Left cardiac atrium (tissue), 2 donors: ENCODE data around the gene HSD17B10. TPM values are rescaled to one million over a fixed set of nuclear protein-coding genes. Genes with fewer than 3 reads are reported as not detected.

Source experiments
- microRNA-seq, 2 donors: library from miRNA; unstranded; fragments of <30 nt; microRNA quantifications; one replicate each; pipeline ENCODE4 v1.2.0, GENCODE V29; 2020
- total RNA-seq, 2 donors: library from RNA; stranded (reverse); fragmentation: NEBNext Ultra II Directional; extraction: Animal tissue kit (Norgen Biotek cat#: 25700); gene quantifications; one replicate each; pipeline ENCODE4 v1.2.1, GENCODE V29; 2021
- donor health status: DM: no; HTN: yes; CAD: no; lungs with severe emphysema.
- donor health status: DM: yes; HTN: yes; CAD: no.

Gene HSD17B10
- total RNA-seq, 2 donors from 2014 or later = 98.9 to 106 TPM

Small RNA genes lying within 50 kb of the gene (microRNA-seq; reads per million reads assigned to microRNA genes)
- 0 to 0.40 reads per million in 2 donors for gene MIR6857

Other genes with a start within 250 kb of the HSD17B10 start
- 10 to 100 TPM; 32.5 to 46.3 TPM for gene KDM5C, start 209.2 kb downstream of the HSD17B10 start, total RNA-seq
- gene IQSEC2, start 152.8 kb downstream of the HSD17B10 start, total RNA-seq = 10 to 100 TPM in 1 of 2 donors, 1 to 10 TPM in 1; 9.1 to 10.8 TPM
- gene SMC1A, start 11.7 kb downstream of the HSD17B10 start, total RNA-seq = 10 to 100 TPM; 42.8 to 43.3 TPM
- gene RIBC1, start 11.5 kb downstream of the HSD17B10 start, total RNA-seq = under 1 TPM; 0.26 to 0.80 TPM